GM18519 (cell line): ENCODE results near the gene AURKB.

Experiments used
- ATAC-seq: cut with Tn5 transposase; IDR thresholded peaks from one replicate; pipeline ENCODE4 v1.9.1; 2021; ENCODE audit warnings: mild to moderate bottlenecking, moderate library complexity; ENCODE audit not compliant: unreplicated experiment, low FRiP score

Gene AURKB

GRCh38 chr17:8162997-8163977 lies 47.1 kb downstream of the AURKB start:
- no peak for ATAC-seq

GRCh38 chr17:8162233-8162996 lies 48.0 kb downstream of the AURKB start, which contains the start of gene VAMP2:
Gene VAMP2, minus strand, starts transcription at chr17:8162948. Its CDS starts 69 bp downstream, at chr17:8162879.
- ATAC-seq = no peak

- ATAC-seq = no peak
These were observed 48.8 kb downstream of the AURKB start for GRCh38 chr17:8161289-8162232.

GRCh38 chr17:8160741-8161221 lies 49.6 kb downstream of the AURKB start:
- ATAC-seq = no peak

- no peak for ATAC-seq
These were observed 50.2 kb downstream of the AURKB start for GRCh38 chr17:8160224-8160577.

GRCh38 chr17:8159459-8160223 lies 50.7 kb downstream of the AURKB start:
- ATAC-seq = no peak

- no peak for ATAC-seq
These were observed 51.4 kb downstream of the AURKB start for GRCh38 chr17:8159032-8159400.

GRCh38 chr17:8158267-8159031 lies 51.9 kb downstream of the AURKB start:
- no peak for ATAC-seq

GRCh38 chr17:8156246-8156992 lies 54.0 kb downstream of the AURKB start:
- ATAC-seq = peak; percentile 66

GRCh38 chr17:8155996-8156245 lies 54.5 kb downstream of the AURKB start:
- no peak for ATAC-seq

- no peak for ATAC-seq
These were observed 55.0 kb downstream of the AURKB start for GRCh38 chr17:8155231-8155995.
